ENCODE data around the gene GALM. TPM values are rescaled to one million over a fixed set of nuclear protein-coding genes. Genes with fewer than 3 reads are reported as not detected.

Gene GALM
- total RNA-seq, 2 experiments from 2014 or later, result 38.3 to 40.6 TPM

- no peak overlapping the region for H3K4me3 Mint-ChIP-seq
Measured at GRCh38 chr2:38775921-38776225, 110.0 kb downstream of the GALM start.

GRCh38 chr2:38776531-38776930, 110.6 kb downstream of the GALM start:
- no peak for DNase-seq
- ChIA-PET POLR2A (interaction anchor here (0.6 to 6.5 kb wide), 2 partner anchors 25 to 174 kb away, joined by 3 to 59 read pairs; partner anchors contain the start of genes HNRNPLL and SRSF7), CTCF (interaction anchor here (1.2 kb wide), 1 partner anchor 36 kb away, joined by 4 read pairs; no protein-coding TSS in a partner anchor)
- Mint-ChIP-seq H3K4me3 (no peak overlapping the region), H3K36me3 (ENCODE audit: low read depth) (peaks cover 6% of the 10 kb centered on the region), H3K4me1 (ENCODE audit: low read depth) (peaks cover 8% of the 10 kb centered on the region), H3K9me3 (no peaks in the 10 kb centered on the region), H3K27ac (no peak overlapping the region), H3K27me3 (peaks cover 6% of the 10 kb centered on the region)
- intact Hi-C loops (cut with micrococcal nuclease), result no loop called here
- ATAC-seq, result no peak
- TF ChIP-seq CTCF (IDR thresholded peaks at IDR 0.05), result no peak

More at GRCh38 chr2:38775921-38776225, 110.0 kb downstream of the GALM start:
- ChIA-PET POLR2A (interaction anchor here (0.6 to 6.5 kb wide), 7 partner anchors 16 to 244 kb away, joined by 3 to 59 read pairs (median 3); partner anchors contain the start of gene SRSF7), CTCF (interaction anchor here (1.2 kb wide), 1 partner anchor 35 kb away, joined by 4 read pairs; no protein-coding TSS in a partner anchor)
- TF ChIP-seq CTCF (IDR thresholded peaks at IDR 0.05), result no peak
- no peak for DNase-seq
- Mint-ChIP-seq H3K9me3 (no peaks in the 10 kb centered on the region), H3K36me3 (ENCODE audit: low read depth) (peaks cover 3% of the 10 kb centered on the region), H3K27ac (no peak overlapping the region), H3K4me1 (ENCODE audit: low read depth) (peaks cover 5% of the 10 kb centered on the region), H3K27me3 (peaks cover 6% of the 10 kb centered on the region)
- no peak for ATAC-seq
- intact Hi-C loops (cut with micrococcal nuclease), result no loop called here

GRCh38 chr2:38778687-38779082, 112.8 kb downstream of the GALM start:
- Mint-ChIP-seq H3K4me1 (ENCODE audit: low read depth) (peaks cover 8% of the 10 kb centered on the region), H3K27me3 (peaks cover 6% of the 10 kb centered on the region), H3K4me3 (peak overlapping the region; percentile 96), H3K36me3 (ENCODE audit: low read depth) (peaks cover 15% of the 10 kb centered on the region), H3K27ac (peak overlapping the region; percentile 91), H3K9me3 (no peaks in the 10 kb centered on the region)
- DNase-seq (no peak), ATAC-seq (no peak)
- ChIA-PET POLR2A (interaction anchor here (0.7 to 6.5 kb wide), 4 partner anchors 14 to 35 kb away, joined by 3 to 59 read pairs (median 8); partner anchors contain the start of gene SRSF7), CTCF (no interaction called here)
- no peak for TF ChIP-seq CTCF (IDR thresholded peaks at IDR 0.05)
- intact Hi-C loops (cut with micrococcal nuclease), result no loop called here

- ChIA-PET POLR2A (interaction anchor here (1.0 kb wide), 1 partner anchor 32 kb away, joined by 3 read pairs; the partner anchor contains the start of gene SRSF7), CTCF (no interaction called here)
- Mint-ChIP-seq H3K36me3 (ENCODE audit: low read depth) (peaks cover 15% of the 10 kb centered on the region), H3K4me1 (ENCODE audit: low read depth) (peaks cover 5% of the 10 kb centered on the region), H3K27me3 (no peaks in the 10 kb centered on the region), H3K9me3 (no peaks in the 10 kb centered on the region), H3K4me3 (no peak overlapping the region), H3K27ac (no peak overlapping the region)
- no peak for ATAC-seq
- DNase-seq, result no peak
- intact Hi-C loops (cut with micrococcal nuclease), result no loop called here
- TF ChIP-seq CTCF (IDR thresholded peaks at IDR 0.05), result no peak
Measured at GRCh38 chr2:38783586-38783985, 117.7 kb downstream of the GALM start.

Other genes with a start within 250 kb of the GALM start
- 10 to 100 TPM; 54.9 to 55.3 TPM for gene HNRNPLL, start 63.2 kb upstream of the GALM start, total RNA-seq
- gene SRSF7, start 85.2 kb downstream of the GALM start, total RNA-seq, result 100 to 1,000 TPM; 320 to 333 TPM
- 10 to 100 TPM; 30.2 to 33.4 TPM for gene GEMIN6, start 112.1 kb downstream of the GALM start, total RNA-seq
- gene DHX57, start 209.8 kb downstream of the GALM start, total RNA-seq, result 10 to 100 TPM; 12.9 to 15.2 TPM
- 1 to 10 TPM; 5.0 to 6.6 TPM for gene MORN2, start 209.9 kb downstream of the GALM start, total RNA-seq
- gene ARHGEF33, start 223.8 kb downstream of the GALM start, total RNA-seq, result not detected

Measured in activated CD8-positive, alpha-beta T cell treated with anti-CD3 and anti-CD28 coated beads for 36 hours (primary cell).